Breast epithelium (tissue), 4 donors: ENCODE measurements around the gene ICAM5. TPM values are rescaled to one million over a fixed set of nuclear protein-coding genes. Genes with fewer than 3 reads are reported as not detected.

Source experiments
- DNase-seq, 2 donors: peaks; one replicate each; pipeline ENCODE4 v3.0.0-alpha.2; 2019; ENCODE audit warnings: low spot score in 2 of 2
- H3K27ac ChIP-seq, 2 donors: fragments of 200-600 bp; sonication (generic) in 1 of 2; one replicate each; pipeline ENCODE4 v1.5.1; 2016 to 2019; ENCODE audit warnings: mild to moderate bottlenecking in 1 of 2
- H3K27me3 ChIP-seq, 2 donors: fragments of 200-600 bp; sonication (generic) in 1 of 2; one replicate each; pipeline versions ENCODE4 v1.5.1 to v1.6.0; 2017 to 2019; ENCODE audit warnings: control low read depth in 1 of 2, mild to moderate bottlenecking in 1 of 2
- H3K36me3 ChIP-seq: fragments of 200-600 bp; one replicate; pipeline ENCODE4 v1.5.1; 2019
- H3K4me1 ChIP-seq, 2 donors: fragments of 200-600 bp; sonication (generic); one replicate each; pipeline ENCODE4 v1.5.1; 2016 to 2019; ENCODE audit warnings: control low read depth in 1 of 2
- H3K4me3 ChIP-seq, 3 donors: fragments of 200-600 bp; sonication (generic); 1 replicate in 2 of 3; 2 replicates in 1 of 3; pipeline ENCODE4 v1.5.1; 2016 to 2019; ENCODE audit warnings: mild to moderate bottlenecking in 3 of 3, moderate library complexity in 2 of 3
- H3K9me3 ChIP-seq, 2 donors: fragments of 200-600 bp; sonication (generic) in 1 of 2; one replicate each; pipeline ENCODE4 v1.5.1; 2016 to 2019; ENCODE audit warnings: control low read depth in 1 of 2
- CTCF ChIP-seq, 3 donors: fragments of 450-650 bp; IDR thresholded peaks; one replicate each; pipeline ENCODE4 v1.5.1; 2016 to 2017; ENCODE audit warnings: antibody characterized with exemption in 3 of 3, mild to moderate bottlenecking in 3 of 3, moderate library complexity in 3 of 3
- POLR2A ChIP-seq: fragments of 450-650 bp; IDR thresholded peaks from one replicate; pipeline ENCODE4 v1.6.1; 2016; ENCODE audit warnings: antibody characterized with exemption, mild to moderate bottlenecking, moderate library complexity
- POLR2AphosphoS5 ChIP-seq, 3 donors: sonication (generic); formaldehyde crosslinking; IDR thresholded peaks; one replicate each; pipeline ENCODE4 v1.6.1; 2017; ENCODE audit warnings: antibody characterized with exemption in 3 of 3
- intact Hi-C: fragments of 100-400 bp; cut with DNase I; formaldehyde crosslinking; loops from one replicate; pipeline ENCODE4 v1.15.1; 2023; ENCODE audit warnings: low total_unique reads
- total RNA-seq, 3 donors: library from RNA; depleted of rRNA; stranded (reverse); fragments of >200 nt; gene quantifications; one replicate each; pipeline ENCODE4 v1.1.0, GENCODE V29; 2016

Gene ICAM5
- total RNA-seq, 3 donors from 2014 or later = 0.64 to 1.8 (median 1.3) TPM

GRCh38 chr19:10251792-10252694 lies 37.7 kb upstream of the ICAM5 start, which contains the start of gene MRPL4:
MRPL4 (plus strand) TSS chr19:10252214; CDS start chr19:10252254, 40 bp downstream.
- H3K36me3 ChIP-seq = no peaks in the 10 kb centered on the region
- H3K27ac ChIP-seq = peak within 1 kb of the TSS; percentile 85
- peak; percentile 95 to 98 for DNase-seq
- TF ChIP-seq POLR2AphosphoS5 (IDR thresholded peaks at IDR 0.05) = peak; percentile 88 to 97 (median 97)
- TF ChIP-seq CTCF (IDR thresholded peaks at IDR 0.05) = no peak
- H3K4me1 ChIP-seq = no peaks in the 10 kb centered on the region
- no peaks in the 10 kb centered on the region for H3K27me3 ChIP-seq
- H3K9me3 ChIP-seq = no peaks in the 10 kb centered on the region
- H3K4me3 ChIP-seq = peak within 1 kb of the TSS; percentile 87 to 92 (median 88)
- intact Hi-C loops = no loop called here

GRCh38 chr19:10252707-10253106 lies 37.0 kb upstream of the ICAM5 start:
- H3K9me3 ChIP-seq = no peaks in the 10 kb centered on the region
- H3K4me1 ChIP-seq = no peaks in the 10 kb centered on the region
- H3K36me3 ChIP-seq = no peaks in the 10 kb centered on the region
- no peak for DNase-seq
- peak overlapping the region; percentile 87 to 92 (median 88) for H3K4me3 ChIP-seq
- peak overlapping the region; percentile 85 for H3K27ac ChIP-seq
- TF ChIP-seq POLR2A (no peak), CTCF (IDR thresholded peaks at IDR 0.05) (no peak), POLR2AphosphoS5 (IDR thresholded peaks at IDR 0.05) (no peak)
- intact Hi-C loops = no loop called here
- no peaks in the 10 kb centered on the region for H3K27me3 ChIP-seq

- no peaks in the 10 kb centered on the region for H3K9me3 ChIP-seq
- H3K27ac ChIP-seq = no peak overlapping the region
- H3K36me3 ChIP-seq = no peaks in the 10 kb centered on the region
- H3K4me1 ChIP-seq = no peaks in the 10 kb centered on the region
- intact Hi-C loops = no loop called here
- DNase-seq = no peak
- no peaks in the 10 kb centered on the region for H3K27me3 ChIP-seq
- TF ChIP-seq CTCF (IDR thresholded peaks at IDR 0.05) (no peak), POLR2AphosphoS5 (IDR thresholded peaks at IDR 0.05) (no peak), POLR2A (no peak)
- no peak overlapping the region for H3K4me3 ChIP-seq
Measured at GRCh38 chr19:10254244-10254643, 35.5 kb upstream of the ICAM5 start.

- intact Hi-C loops = no loop called here
- TF ChIP-seq POLR2A = no peak
- no peak for TF ChIP-seq POLR2AphosphoS5 (IDR thresholded peaks at IDR 0.05)
- TF ChIP-seq CTCF (IDR thresholded peaks at IDR 0.05) = no peak
- Histone ChIP-seq H3K27me3 (no peaks in the 10 kb centered on the region), H3K27ac (no peak overlapping the region), H3K4me1 (no peaks in the 10 kb centered on the region), H3K36me3 (no peaks in the 10 kb centered on the region), H3K9me3 (no peaks in the 10 kb centered on the region), H3K4me3 (no peak overlapping the region)
- no peak for DNase-seq
Measured at GRCh38 chr19:10255358-10255757, 34.4 kb upstream of the ICAM5 start.

GRCh38 chr19:10256551-10256950 lies 33.2 kb upstream of the ICAM5 start:
- no peak overlapping the region for H3K4me3 ChIP-seq
- intact Hi-C loops = no loop called here
- H3K27ac ChIP-seq = no peak overlapping the region
- no peaks in the 10 kb centered on the region for H3K36me3 ChIP-seq
- H3K27me3 ChIP-seq = no peaks in the 10 kb centered on the region
- DNase-seq = no peak
- no peaks in the 10 kb centered on the region for H3K4me1 ChIP-seq
- no peaks in the 10 kb centered on the region for H3K9me3 ChIP-seq
- TF ChIP-seq POLR2AphosphoS5 (IDR thresholded peaks at IDR 0.05) (no peak), POLR2A (no peak)
